GM13976 (cell line): ENCODE data around the gene ATG12.

Source experiments
- DNase-seq: peaks from one replicate; pipeline ENCODE4 v3.0.0; 2012; ENCODE audit warnings: low spot score
- CTCF ChIP-seq: IDR thresholded peaks from 2 replicates; pipeline ENCODE4 v1.5.1; 2012; ENCODE audit warnings: borderline replicate concordance, mild to moderate bottlenecking; ENCODE audit not compliant: insufficient read depth; ENCODE audit errors: extremely low read depth, missing control alignments, control extremely low read depth
- in situ Hi-C: fragments of 300-500 bp; cut with MboI; formaldehyde crosslinking; loops from one replicate; pipeline ENCODE4 v1.12.0; 2022; ENCODE audit warnings: low sequenced_read_pairs, mixed read lengths, inconsistent platforms; ENCODE audit not compliant: unreplicated experiment

Gene ATG12

GRCh38 chr5:115816226-115817081 is 24.9 kb downstream of the ATG12 start, which contains the start of gene CDO1:
Gene CDO1 (minus strand): TSS chr5:115816659. CDS start chr5:115816397, 262 bp downstream.
- no peak for TF ChIP-seq CTCF
- peak; percentile 49 for DNase-seq
- in situ Hi-C loops = no loop called here

GRCh38 chr5:115815693-115816225 is 25.6 kb downstream of the ATG12 start:
- TF ChIP-seq CTCF = no peak
- DNase-seq = peak; percentile 19
- in situ Hi-C loops = no loop called here

- TF ChIP-seq CTCF = no peak
- in situ Hi-C loops = no loop called here
- DNase-seq = no peak
Observed at GRCh38 chr5:115815006-115815692, 26.2 kb downstream of the ATG12 start.

- no peak for DNase-seq
- in situ Hi-C loops = no loop called here
- TF ChIP-seq CTCF = no peak
Observed at GRCh38 chr5:115813719-115814118, 27.6 kb downstream of the ATG12 start.

- TF ChIP-seq CTCF = no peak
- in situ Hi-C loops = no loop called here
- no peak for DNase-seq
Observed at GRCh38 chr5:115812372-115812771, 29.0 kb downstream of the ATG12 start.

GRCh38 chr5:115811406-115811805 is 30.0 kb downstream of the ATG12 start:
- no peak for DNase-seq
- in situ Hi-C loops = no loop called here
- no peak for TF ChIP-seq CTCF
